ENCODE results near the gene GALNT18.

- TF ChIP-seq, protein P1, sequence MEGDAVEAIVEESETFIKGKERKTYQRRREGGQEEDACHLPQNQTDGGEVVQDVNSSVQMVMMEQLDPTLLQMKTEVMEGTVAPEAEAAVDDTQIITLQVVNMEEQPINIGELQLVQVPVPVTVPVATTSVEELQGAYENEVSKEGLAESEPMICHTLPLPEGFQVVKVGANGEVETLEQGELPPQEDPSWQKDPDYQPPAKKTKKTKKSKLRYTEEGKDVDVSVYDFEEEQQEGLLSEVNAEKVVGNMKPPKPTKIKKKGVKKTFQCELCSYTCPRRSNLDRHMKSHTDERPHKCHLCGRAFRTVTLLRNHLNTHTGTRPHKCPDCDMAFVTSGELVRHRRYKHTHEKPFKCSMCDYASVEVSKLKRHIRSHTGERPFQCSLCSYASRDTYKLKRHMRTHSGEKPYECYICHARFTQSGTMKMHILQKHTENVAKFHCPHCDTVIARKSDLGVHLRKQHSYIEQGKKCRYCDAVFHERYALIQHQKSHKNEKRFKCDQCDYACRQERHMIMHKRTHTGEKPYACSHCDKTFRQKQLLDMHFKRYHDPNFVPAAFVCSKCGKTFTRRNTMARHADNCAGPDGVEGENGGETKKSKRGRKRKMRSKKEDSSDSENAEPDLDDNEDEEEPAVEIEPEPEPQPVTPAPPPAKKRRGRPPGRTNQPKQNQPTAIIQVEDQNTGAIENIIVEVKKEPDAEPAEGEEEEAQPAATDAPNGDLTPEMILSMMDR (IDR thresholded peaks at IDR 0.05; ENCODE audit: low read depth, low read length, missing input control) = no peak
- no peak for TF ChIP-seq RAD21 (IDR thresholded peaks at IDR 0.05)
Observed at GRCh38 chr11:11288972-11289616, 332.7 kb downstream of the GALNT18 start.

All from liver (tissue), 3 donors.